ENCODE results near the gene PARD3B. TPM values are rescaled to one million over a fixed set of nuclear protein-coding genes. Genes with fewer than 3 reads are reported as not detected.

The PARD3B gene
- polyA plus RNA-seq, 1 donor = 10.3 TPM

DNA sequence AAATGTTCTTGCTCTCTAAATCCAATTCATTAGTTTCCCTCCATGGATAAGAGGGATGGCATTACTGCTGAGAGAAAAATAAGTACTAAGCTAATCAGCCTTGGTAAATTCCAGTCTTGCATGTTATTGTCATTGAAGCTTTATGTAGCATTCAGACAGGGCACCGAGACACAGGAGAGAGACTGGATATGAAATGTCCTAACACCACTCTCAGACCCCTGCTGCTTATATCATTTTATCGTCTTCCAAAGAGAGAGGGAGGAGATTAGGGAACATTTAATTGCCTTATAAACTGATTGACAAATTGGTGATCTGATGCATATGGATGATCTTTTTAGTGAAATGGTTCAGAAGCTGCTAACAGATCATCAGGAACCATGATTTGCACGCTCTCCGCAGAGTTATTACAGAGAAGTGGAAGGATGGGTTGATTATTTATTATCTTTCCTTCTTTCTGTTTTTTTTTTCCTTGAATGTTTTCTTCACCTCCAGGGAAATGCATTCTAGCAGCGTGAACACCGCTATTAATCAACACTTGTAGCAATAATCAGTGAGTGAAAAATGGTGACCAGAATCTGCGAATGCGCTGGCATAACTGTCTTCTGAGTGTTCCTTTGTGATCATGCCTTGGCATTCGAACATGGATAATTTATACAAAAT lies 986.3 kb downstream of the PARD3B start:
- no peak for DNase-seq

DNA sequence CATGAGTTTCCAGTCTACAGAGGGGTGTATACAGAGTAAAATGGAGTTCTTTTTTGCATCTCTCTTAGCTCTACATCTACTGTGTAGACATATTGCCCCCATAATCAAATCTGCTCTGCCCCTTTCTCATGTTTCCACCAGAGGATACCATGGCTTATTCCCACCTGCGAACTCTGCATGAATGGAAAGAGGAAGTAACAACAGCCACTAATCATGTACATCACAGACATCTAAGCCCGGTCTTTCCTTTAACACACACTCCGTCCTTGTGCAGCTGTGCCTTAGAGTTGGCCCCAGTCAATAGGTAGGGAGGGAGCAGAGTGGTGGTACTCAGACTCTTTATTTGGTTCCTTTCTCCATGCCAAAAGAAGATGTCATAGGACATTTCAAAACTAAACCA lies 989.7 kb downstream of the PARD3B start:
- DNase-seq = no peak

DNA sequence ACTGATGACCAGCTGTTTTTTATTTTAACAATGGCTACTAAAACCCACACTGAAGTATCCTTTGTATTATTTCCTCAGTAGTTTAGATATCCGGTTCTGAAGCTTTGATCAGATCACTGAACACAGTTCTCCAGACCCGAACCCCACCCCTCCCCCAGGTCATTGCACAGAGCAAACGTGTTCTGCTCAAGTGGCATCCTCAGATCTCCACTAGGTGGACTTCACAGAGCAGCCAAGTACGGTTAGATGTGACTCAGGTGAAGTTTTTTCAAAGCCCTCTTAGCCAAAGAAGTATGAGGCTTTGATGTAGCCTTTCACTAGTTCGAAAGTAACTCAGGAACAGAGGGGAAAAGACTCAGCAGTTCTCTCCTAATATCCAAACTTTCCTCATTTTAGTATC lies 994.3 kb downstream of the PARD3B start:
- DNase-seq = no peak

DNA sequence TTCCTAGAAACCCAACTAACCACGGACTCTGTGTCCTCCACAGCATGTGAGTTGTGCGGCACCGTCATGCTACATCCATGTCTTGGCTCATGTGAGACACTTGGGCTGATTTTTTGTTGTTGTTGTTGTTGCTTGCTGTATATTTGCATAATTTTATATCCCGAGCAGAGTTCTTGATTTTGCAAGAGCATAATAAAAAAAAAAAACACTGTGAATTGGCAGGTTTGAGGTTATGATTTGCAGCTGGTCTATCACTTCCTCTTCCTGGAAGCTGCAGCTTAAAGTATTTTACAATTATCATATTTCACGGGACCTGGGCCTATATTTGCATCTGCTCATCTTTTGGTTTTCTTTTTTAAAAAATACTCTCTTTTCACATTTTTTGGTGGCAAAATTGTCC lies 994.8 kb downstream of the PARD3B start:
- DNase-seq = no peak

DNA sequence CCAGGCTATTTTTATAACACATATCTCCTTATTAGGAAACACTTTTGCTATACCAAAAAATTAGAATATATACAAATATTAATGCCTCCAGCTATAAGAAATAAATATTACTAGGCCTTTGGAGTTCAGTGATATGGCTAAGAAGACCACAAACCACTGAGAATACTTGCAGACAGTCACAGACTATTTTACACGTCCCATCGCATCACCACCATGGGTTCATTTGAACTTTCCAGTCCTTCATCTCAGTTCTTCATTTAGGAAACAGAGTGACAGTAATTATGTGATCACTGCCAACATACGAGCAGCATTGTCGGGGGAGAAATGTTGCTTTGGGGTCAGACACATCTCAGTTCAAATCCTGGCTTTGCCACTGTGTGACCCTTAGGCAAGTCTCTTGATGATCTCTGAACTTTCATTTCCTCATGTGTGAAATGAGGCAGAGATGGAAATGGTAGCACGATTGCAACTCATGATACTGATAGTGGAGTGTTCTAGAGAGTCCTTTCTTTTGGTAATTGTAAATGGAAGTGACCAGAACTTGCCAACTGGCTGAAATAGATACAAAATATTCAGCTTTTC lies 998.1 kb downstream of the PARD3B start:
- DNase-seq = no peak

DNA sequence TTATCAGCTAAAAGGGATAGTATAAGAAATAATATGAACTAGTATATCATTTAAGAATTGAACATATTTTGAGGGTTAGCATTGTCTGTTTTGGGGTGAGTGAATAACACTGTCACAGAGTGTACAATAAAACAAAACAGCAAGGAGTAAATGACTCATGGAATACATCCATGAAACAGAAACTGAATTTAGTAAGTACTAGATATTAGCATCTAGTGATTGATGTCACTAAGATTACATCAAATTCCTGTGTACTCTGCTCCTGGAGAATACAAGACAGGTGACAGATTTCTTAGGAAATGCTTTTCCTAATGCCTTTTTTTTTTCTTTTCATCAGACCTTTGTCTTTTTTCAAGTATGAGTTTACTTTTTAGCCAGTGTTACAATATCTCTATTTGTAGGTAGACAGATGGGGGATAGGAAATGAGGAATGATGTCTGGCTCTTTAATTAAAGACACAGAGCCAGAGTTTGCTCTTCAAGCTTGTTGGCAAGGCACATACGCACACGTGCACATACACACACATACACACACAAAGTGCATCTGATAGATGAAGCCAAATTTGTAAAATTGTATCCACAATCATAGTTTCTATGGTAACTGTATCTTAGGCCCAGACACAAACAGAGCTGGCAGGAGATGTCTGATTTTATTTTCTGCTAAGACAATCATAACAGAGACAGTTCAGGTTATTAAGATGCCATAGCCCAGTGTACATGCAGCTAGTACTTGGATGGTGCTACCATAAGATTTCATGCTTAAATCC lies 998.8 kb downstream of the PARD3B start:
- DNase-seq = peak; percentile 34

DNA sequence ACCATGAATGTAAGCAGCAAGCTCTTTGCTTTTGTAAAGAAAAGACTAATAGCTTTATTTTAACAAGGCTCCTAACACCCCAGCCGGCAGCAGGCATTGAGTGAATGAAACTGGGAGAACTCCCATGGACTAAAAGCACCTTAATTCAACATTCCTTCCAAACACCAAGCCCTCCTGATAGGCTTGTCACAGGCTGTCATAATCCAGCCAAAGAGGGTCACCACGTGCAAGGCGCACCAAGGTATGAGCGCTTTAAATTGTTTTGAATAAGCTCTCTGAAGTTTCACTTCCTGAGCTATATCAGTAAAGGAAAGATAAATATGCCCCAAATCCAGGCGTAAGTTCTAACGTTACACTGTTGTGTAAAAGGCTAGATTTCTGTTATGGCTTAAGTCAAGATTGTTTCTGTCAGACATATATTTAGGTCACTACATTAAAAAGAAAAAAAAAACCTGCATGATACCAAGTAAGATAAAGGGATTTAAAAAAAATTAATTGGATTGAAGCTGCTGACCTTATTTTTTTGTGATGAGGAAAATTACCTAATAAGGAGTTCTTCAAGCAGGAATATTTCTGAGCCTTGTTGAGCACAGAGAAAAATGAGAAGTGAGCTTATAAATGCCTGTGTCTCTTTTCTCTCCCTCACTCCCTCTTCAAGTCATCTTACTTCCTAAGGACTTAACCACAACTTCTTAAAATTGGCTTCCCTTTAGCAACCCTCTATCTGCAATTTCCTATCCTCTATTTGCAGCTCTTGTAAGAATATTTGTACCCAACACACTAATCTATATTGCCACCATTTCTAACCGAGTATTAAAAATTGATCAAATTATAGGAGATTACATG lies 1000.9 kb downstream of the PARD3B start:
- DNase-seq = no peak

DNA sequence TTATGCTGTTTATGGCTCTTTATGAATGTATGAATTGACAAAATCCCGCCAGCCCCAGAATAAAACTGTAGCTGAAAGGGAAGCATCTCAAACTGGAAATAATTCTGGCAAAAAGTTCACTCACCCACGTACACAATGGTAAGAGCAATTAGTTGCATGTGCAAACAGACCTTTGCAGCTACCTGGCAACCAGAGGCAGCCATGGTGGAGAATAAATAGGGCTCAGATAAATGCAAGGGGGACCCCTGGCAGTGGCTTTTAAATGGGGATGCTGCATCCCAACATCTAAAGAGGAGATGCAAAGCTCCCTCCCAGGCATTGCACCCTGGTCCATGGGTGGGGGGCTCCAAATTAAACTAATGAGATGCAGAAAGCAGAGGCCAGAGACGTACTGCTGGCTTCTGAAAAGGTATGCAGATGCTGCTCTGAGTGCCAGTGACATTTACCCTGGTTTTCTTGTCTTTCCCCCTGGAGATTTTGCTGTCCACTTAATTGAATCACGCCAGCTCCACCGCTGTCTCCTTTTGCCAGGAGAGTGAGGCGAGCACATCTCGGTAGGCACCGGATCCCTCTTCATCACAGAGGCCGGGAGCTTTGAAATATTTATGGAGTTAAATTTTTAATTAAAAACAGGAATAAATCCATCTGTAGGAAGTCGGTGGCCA lies 1010.4 kb downstream of the PARD3B start:
- no peak for DNase-seq

DNA sequence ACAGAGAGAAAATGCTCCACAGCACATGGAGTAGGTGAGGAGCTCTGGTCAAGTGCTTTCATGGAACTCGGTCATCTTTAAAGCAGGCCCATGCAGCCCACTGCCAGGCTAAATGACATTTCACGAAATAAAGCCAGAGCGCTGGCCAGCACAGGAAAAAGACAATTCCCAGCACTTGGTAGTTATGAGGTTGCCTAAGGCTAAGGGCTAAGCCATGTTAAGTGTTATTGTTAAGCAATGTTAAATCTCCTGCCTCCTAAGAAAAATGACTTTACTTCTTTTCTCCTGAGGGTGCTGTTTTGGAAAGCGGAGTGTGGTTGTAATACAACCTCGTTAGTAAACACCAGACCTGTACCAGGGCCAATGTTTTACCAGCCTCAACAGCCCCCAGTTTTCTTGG lies 1011.1 kb downstream of the PARD3B start:
- DNase-seq = no peak

DNA sequence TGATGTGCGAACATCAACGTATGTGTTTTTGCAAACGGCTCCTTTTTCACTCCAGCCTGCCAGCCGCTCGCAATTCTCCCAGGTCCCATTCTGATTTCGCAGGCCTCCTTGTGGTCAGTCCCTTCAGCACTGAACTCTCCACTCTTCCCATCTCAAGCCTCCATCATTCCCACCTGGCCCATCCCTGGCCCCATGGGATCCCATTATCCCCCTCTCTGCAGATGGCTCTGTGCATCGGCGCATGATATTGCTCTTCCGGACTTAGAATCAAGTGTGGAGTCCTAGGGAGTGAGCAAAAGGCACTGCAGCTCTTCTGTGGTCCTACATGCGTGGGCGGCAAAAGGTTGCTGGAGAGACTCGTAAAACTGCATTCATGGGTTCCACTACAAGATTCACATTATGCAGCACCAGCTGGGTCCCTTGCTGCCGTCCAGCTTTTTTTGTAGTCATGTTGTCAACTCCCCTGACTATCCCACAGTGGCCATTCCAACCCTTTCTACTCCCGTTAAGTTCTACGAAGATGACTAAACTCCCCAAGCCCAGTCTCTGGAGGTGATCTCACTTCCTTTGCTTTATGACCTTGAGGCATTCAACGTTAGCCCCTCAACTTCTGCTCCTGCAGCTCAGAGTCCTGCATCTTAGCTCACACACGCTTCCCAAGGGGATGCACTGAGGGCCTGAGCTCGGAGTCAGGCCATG lies 1011.7 kb downstream of the PARD3B start:
- no peak for DNase-seq

DNA sequence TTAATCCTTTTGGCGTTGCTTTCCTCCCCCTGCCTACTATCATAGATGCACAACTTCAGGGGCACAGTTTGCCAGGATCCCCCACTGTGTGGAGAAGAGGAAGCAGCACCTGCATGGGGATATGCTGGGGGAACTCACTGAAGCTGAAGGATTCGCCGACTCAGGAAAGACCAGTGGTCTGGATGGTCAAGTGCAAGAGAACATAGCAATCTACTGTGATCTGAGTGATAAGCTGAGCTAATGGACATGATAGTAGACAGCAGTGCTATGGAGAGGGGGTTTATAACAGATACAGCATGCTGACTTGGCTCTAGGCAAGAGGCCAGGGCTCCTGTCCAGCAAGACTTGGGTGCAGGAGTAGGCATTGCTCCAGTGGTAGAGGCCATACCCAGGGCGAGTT lies 1012.6 kb downstream of the PARD3B start:
- no peak for DNase-seq

DNA sequence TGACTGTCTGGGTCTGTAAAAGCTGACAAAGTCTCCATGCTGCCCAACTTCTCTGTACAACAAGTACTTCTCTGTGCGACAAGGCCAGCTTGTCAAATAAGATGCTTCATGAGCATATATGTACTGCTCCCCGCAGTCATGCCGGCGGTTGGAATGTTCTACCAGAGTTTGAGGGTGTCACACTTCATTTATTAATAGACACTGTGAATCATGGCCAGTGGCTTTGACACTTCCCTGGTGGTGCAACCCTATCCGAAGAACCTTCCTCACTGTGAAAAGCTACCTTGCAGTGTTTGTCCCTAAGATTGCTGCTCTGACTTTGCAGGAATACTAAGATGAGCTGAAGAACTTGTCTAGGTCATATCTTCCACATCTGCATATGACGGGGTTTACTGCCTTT lies 1016.2 kb downstream of the PARD3B start:
- no peak for DNase-seq

DNA sequence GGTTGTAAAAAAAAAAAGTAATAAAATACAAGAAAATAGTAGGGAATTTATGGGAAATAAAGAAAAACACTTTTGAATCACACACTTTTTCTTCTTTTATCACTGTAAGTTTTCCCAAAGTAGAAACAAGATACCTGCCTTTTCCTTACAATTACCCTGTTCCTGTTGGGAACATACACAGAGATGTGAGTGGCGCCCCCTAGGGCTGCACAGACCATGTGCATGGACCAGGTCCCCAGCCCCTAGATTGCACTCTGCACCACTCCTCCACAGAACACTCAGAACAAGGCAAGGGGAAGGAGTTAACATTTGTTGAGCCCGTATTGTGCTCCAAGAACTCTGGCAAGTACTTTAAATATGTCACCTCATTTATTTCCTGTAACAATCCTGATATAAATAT lies 1018.4 kb downstream of the PARD3B start:
- DNase-seq = no peak

DNA sequence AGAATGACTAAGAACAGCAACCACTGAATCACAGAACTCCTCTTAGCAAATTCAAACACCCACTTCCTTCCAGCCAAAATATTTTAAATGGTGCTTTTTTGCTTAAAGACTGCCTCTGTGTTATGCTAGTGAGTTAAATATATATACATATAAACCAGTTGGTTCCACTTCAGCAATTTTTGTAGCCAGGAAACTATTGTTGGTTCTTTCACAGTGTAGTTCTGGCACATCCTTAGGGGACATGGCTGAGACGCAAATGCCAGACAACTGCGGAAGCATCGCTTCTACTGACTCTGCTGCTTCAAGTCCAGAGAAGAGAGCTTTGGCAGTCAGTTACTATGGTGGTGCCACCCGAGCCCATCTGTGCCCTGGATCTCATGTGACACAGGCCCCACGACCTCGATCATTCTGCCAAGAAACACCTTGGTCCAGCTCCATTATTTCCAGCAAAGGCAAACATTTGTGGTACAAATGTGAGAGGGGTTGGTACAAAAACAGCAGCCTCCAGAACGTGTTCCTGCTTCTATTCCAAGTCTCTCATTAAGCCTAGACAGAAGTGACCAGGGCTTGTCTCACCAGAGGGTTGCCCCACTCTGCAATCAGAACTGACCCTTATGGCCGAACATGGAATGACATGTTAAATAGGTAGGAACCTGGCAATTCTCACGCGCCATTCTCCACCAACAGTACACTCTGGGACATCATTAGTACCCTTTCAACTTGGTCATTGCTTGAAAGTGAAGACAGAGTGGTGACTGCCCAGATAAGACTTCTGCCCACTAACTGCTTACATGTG lies 1019.3 kb downstream of the PARD3B start:
- DNase-seq = peak; percentile 42

DNA sequence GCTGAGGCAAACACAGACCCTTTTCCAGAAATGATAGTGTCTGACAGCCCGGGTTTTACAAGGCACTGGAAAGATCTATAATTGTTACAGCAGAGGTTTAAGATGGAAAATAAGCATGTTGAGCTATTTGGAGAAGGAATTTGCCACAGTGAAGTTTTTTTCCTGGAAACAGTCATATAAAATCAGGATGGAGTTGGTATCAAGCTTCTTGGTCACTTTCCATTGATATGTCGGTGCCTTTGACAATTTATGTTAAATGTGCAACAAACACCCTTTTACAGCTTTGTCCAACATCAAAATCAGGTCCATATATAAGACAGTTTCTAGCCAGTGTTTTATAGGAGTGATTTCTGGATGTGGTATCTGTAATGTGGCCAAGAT lies 1019.9 kb downstream of the PARD3B start:
- peak; percentile 32 for DNase-seq

DNA sequence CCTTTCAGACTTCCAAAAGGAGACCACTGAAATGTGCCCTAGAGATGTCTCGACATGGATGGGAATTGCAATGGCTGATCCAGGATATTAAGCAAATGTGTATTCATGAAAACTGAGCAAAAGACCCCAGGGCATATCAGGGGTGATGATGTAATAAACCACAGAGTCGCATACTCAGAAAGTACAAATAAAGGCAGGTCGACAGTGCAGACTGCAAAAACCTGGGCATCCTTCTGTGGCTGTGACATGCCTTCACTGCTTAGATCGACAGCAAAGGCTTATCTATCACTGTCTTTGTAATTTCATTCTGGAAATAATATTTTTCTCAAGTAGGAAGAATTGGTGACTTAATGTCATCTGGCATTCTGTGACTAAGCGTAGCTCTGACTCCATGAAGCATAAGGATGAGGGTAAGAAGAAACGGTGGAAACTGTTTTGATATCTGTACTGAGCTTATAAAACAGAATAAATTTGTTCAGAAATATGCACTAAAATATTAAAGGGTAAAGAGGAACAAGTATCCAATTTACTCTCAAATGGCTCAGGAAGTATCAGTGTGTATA lies 1021.4 kb downstream of the PARD3B start:
- DNase-seq = no peak

DNA sequence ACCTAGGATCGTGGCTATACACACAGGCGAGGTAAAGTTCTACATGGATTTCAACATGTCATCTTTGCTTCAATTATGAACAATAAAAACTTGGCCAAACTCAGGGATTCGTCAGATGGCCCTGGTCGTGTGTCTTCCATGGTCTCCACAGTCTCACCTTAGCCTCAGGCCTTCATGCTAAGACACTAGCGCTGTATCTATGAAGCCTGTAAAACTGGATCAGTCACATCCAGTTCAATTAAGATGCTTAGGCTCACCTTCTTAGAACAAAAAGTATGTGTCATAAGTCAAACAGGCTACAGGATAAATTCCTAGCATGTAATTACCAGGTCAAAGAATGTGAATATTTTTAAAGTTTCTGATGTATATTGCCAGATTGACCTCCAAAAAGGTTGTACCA lies 1023.3 kb downstream of the PARD3B start:
- DNase-seq = no peak

DNA sequence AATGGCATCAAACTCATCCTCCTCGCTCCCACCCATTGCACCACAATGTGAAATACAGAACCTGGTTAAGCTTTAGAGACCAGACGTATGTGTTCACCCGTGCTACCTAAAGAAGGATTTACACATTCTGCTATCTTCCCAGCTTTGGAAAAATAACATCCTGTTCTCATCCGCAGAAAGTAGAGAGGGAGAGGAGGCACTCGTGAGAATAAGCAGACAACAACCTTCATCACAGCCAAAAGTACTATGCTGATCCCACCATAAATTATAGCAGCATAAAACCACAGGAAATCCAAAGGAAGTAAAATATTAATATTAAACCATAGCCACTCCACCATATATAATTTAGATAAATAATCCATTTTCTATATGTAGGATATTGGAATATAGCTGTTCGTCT lies 1025.4 kb downstream of the PARD3B start:
- DNase-seq = no peak

DNA sequence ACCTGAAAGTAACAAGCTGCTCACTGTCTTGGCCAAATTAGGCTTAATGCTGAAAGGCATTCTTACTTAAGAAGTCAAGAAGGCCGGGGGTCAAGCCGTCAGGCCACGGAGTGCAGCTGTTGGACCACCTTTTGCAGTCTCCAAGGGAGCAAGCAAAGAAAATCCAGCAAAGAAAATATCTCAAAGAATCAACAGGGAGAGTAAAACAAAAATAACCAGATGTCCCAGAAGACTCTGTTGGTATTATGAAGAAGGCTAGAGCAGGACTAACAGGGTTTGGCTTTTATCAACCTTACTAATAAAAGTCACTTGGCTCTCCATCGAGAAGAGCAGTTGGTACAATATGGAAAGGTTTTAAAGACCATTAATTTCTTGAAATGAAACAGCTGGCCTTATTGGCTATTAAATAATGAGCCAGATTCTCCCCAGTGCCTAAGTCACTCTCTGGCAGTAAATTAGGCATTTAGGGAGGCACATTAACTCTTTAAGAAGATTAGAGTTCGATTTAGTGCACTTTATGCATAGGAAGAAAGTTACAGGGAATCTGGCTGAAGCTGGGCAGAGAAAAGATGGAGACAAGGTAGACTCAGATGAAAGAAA lies 1026.2 kb downstream of the PARD3B start:
- no peak for DNase-seq

DNA sequence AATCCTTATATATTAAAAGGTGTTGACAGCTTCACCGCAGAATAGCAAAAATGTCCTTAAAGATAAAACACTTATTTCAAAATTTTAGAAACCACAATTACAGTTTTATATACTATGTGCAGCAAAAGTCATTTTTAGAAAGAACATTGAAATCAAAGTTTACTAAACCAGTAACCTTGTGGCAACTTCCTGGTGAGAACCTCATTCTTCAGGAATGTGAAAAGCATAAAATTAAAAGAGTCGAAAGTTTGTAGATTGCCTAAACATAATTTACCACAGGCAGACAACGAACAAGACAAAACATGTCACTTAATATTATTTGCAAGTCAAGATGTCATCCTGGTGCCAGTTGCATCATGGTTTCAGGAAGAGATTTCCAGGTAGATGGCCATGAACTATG lies 1028.7 kb downstream of the PARD3B start:
- DNase-seq = no peak
